Kidney epithelial cell (primary cell): ENCODE measurements around the gene ING1. TPM values are rescaled to one million over a fixed set of nuclear protein-coding genes. Genes with fewer than 3 reads are reported as not detected.

ENCODE experiments used
- DNase-seq: peaks from one replicate; pipeline ENCODE4 v3.0.0-alpha.2; 2010; ENCODE audit warnings: low read depth
- H3K27me3 ChIP-seq: 2 replicates; pipeline ENCODE4 v1.6.0; 2011; ENCODE audit warnings: low read length; ENCODE audit not compliant: control insufficient read depth, insufficient read depth
- H3K36me3 ChIP-seq: 2 replicates; pipeline ENCODE4 v1.5.1; 2011; ENCODE audit warnings: low read length; ENCODE audit not compliant: control insufficient read depth, insufficient read depth
- H3K4me3 ChIP-seq: 2 replicates; pipeline ENCODE4 v1.5.1; 2011; ENCODE audit warnings: low read depth, mild to moderate bottlenecking, control low read depth, low read length
- total RNA-seq: library from RNA; depleted of rRNA; stranded (reverse); fragments of >200 nt; gene quantifications from 2 replicates; pipeline ENCODE4 v1.2.3, GENCODE V29; 2015
- TF ChIP-seq, protein P1 (sequence below): IDR thresholded peaks from 2 replicates; pipeline ENCODE4 v1.5.1; 2011; ENCODE audit warnings: mild to moderate bottlenecking, moderate library complexity, low read length, control low read depth, inconsistent platforms; ENCODE audit not compliant: insufficient read depth, poor library complexity, severe bottlenecking

The ING1 gene
- total RNA-seq, 1 donor from 2014 or later, result 12.6 TPM

- no peak for DNase-seq
- no peaks in the 10 kb centered on the region for H3K27me3 ChIP-seq
- TF ChIP-seq, protein P1, sequence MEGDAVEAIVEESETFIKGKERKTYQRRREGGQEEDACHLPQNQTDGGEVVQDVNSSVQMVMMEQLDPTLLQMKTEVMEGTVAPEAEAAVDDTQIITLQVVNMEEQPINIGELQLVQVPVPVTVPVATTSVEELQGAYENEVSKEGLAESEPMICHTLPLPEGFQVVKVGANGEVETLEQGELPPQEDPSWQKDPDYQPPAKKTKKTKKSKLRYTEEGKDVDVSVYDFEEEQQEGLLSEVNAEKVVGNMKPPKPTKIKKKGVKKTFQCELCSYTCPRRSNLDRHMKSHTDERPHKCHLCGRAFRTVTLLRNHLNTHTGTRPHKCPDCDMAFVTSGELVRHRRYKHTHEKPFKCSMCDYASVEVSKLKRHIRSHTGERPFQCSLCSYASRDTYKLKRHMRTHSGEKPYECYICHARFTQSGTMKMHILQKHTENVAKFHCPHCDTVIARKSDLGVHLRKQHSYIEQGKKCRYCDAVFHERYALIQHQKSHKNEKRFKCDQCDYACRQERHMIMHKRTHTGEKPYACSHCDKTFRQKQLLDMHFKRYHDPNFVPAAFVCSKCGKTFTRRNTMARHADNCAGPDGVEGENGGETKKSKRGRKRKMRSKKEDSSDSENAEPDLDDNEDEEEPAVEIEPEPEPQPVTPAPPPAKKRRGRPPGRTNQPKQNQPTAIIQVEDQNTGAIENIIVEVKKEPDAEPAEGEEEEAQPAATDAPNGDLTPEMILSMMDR, result peak; percentile 60
- H3K4me3 ChIP-seq, result no peak overlapping the region
- peaks cover 5% of the 10 kb centered on the region for H3K36me3 ChIP-seq
These were observed 30.2 kb upstream of the ING1 start for GRCh38 chr13:110683203-110683883.

GRCh38 chr13:110683921-110684320 lies 29.6 kb upstream of the ING1 start:
- DNase-seq, result no peak
- Histone ChIP-seq H3K27me3 (no peaks in the 10 kb centered on the region), H3K36me3 (peaks cover 5% of the 10 kb centered on the region), H3K4me3 (no peak overlapping the region)
- TF ChIP-seq, protein P1, result no peak

DNA sequence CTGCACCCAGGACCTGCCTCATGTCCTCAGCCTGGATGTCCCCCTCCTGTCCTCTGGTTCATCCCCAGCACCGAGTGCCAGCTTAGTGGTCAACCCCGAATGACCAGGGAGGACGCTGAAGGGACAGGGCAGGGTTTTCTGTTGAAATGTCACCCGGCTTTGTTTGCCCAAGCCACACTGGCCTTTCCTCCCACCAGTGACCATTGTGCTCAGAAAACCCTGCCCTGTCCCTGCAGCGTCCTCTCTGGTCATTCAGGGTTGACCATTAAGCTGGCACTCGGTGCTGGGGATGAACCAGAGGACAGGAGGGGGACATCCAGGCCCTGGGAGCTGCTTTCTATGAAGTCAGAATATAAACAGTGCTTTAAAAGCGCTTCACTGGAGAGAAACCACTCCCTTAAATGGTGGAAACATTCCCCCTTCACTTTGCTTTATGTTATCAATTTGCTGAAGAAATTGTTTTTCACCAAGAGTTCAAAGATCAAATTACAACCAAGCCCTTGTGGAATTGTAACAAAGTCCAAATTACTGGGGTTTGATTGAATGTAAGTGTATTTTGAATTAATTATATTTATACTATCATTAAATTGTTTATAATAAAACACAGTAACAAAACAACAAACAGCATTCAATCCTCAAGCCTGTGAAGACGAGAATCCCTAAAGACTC lies 29.0 kb upstream of the ING1 start:
- peaks cover 5% of the 10 kb centered on the region for H3K36me3 ChIP-seq
- DNase-seq, result no peak

DNA sequence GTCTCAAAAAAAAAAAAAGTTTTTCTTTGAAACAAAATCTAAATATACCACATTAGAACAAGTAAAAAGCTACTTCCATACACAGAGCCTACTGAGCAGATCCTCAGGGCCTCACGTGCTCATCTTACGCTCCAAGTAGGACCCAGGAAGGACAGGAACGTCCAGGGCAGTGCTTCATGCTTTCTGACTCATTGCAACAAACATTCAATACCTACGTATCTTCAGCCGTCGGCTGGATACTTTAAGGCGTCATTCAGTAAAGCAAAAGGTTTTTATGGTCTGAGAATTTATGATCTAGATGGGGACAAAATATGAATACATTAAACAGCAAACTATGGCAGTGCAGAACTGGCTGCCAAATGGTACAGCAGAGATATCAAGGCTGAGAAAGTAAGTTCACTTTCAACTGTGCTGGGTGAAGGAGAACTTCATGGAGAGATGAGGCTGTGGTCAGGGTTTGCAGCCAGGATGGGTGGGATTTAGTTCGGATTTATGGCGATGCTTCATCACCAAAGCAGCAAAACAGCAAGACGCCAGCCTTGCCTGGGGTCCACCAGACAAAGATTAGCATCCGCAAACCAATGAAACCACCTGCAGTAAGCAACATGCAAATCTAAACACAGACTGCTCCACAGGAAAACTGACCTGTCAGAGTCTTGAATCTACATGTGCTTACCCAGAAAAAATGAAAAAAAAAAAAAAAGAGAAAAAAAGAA lies 28.0 kb upstream of the ING1 start:
- peaks cover 5% of the 10 kb centered on the region for H3K36me3 ChIP-seq
- no peak overlapping the region for H3K4me3 ChIP-seq
- no peaks in the 10 kb centered on the region for H3K27me3 ChIP-seq
- TF ChIP-seq, protein P1, result no peak
- DNase-seq, result no peak

More for the DNA sequence above, 29.0 kb upstream of the ING1 start:
- Histone ChIP-seq H3K27me3 (no peaks in the 10 kb centered on the region), H3K4me3 (no peak overlapping the region)
- TF ChIP-seq, protein P1, result no peak

DNA sequence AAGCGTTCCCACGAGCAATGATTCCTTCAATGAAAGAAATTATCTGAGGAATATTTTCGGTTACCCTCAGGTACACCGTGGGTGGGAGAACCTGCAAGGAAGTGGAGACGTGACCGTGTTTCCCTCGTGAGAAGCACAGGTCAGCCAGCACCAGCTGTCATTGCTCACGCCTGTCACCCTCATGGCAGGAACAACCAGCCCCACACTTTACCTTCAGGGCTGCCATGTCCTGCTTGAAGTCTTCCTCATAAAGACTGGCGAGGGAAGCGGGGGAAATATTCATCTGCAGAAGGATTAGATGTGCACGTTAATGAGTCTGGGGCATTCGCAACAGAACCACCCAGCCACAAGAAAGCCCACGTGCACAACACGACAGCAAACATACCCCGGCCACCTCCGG lies 25.8 kb upstream of the ING1 start:
- no peaks in the 10 kb centered on the region for H3K36me3 ChIP-seq
- no peak for DNase-seq
- no peak overlapping the region for H3K4me3 ChIP-seq
- no peaks in the 10 kb centered on the region for H3K27me3 ChIP-seq
- TF ChIP-seq, protein P1, result no peak
